ENCODE results near the gene IQGAP3. TPM values are rescaled to one million over a fixed set of nuclear protein-coding genes. Genes with fewer than 3 reads are reported as not detected.

The IQGAP3 gene
- polyA plus RNA-seq, 1 experiment, result 28.1 TPM

DNA sequence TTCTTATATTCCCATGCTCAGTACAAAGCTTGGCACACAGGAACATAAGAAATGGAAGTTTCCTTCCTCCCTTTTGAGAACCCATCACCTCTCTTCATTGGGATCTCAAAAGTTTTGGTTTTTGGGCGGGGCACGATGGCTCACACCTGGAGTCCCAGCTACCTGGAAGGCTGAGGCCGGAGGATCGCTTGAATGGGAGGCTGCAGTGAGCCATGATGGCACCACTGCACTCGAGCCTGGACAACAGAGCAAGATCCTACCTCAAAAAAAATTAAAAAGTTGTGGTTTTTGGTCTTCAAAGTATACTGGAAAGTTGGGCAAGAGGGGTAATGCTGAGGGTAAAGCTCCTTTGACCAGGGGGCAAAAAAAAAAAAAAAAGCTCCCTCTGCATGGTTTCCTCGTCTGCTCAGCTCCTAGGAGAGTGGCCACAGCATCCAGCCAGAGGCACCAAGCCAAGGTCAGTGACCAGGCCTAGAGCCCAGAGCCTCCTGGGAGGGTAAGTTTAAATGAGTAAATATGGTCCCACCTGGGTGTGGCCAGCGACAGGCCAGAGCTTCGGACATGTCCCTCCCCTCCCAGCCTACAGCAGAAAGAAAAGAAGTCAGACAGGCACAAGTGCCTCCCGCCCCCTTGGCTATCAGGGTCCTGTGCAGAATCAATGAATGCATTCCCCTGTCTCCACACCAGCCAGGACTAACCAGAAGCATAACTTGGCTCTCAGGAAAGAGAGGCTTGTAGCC, 76.8 kb downstream of the IQGAP3 start:
- Histone ChIP-seq H3K27me3 (ENCODE audit: control insufficient read depth, insufficient read depth, low read length) (no peaks in the 10 kb centered on the region), H3K4me3 (ENCODE audit: low read depth, low read length) (no peak overlapping the region), H3K36me3 (ENCODE audit: control insufficient read depth, insufficient read depth, low read length) (peaks cover 5% of the 10 kb centered on the region)
- ChIA-PET CTCF (interaction anchor here (1.9 kb wide), 1 partner anchor 15 kb away, joined by 8 read pairs; no protein-coding TSS in a partner anchor), POLR2A (no interaction called here)
- TF ChIP-seq, protein P1, sequence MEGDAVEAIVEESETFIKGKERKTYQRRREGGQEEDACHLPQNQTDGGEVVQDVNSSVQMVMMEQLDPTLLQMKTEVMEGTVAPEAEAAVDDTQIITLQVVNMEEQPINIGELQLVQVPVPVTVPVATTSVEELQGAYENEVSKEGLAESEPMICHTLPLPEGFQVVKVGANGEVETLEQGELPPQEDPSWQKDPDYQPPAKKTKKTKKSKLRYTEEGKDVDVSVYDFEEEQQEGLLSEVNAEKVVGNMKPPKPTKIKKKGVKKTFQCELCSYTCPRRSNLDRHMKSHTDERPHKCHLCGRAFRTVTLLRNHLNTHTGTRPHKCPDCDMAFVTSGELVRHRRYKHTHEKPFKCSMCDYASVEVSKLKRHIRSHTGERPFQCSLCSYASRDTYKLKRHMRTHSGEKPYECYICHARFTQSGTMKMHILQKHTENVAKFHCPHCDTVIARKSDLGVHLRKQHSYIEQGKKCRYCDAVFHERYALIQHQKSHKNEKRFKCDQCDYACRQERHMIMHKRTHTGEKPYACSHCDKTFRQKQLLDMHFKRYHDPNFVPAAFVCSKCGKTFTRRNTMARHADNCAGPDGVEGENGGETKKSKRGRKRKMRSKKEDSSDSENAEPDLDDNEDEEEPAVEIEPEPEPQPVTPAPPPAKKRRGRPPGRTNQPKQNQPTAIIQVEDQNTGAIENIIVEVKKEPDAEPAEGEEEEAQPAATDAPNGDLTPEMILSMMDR (IDR thresholded peaks at IDR 0.05; ENCODE audit: insufficient read depth, low read depth, low read length), result no peak
- no peak for DNase-seq (ENCODE audit: low read depth)

DNA sequence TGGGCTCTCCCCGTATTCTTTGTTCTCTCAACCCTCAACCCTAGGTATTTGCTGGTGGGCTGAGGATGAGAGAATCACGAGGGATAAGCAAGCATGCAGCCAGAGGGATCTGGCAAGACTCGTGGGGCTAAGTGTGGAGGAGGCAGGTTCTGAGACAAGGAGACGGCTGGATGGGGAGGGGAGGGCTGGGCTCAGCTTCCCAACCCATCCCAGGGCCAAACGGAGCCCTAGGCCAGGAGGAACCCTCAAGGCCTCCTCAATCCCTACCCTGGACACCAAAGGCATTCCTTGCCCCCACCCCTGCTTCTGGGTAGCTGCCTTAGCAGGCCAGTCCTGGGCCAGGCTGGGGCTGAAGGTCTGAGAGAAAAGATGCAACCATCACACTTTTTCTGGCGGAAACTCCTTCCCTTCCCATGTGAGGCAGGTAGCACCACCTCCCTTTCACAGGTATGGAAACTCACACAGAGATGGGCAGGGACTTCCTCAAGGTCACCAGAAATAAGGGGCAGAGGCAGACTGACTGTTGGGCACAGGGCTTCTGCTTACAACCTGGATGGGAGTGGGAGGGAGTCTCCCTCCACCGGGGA, 78.0 kb downstream of the IQGAP3 start:
- ChIA-PET CTCF (no interaction called here), POLR2A (no interaction called here)
- TF ChIP-seq, protein P1 (IDR thresholded peaks at IDR 0.05; ENCODE audit: insufficient read depth, low read depth, low read length), result no peak
- Histone ChIP-seq H3K4me3 (ENCODE audit: low read depth, low read length) (no peak overlapping the region), H3K27me3 (ENCODE audit: control insufficient read depth, insufficient read depth, low read length) (no peaks in the 10 kb centered on the region), H3K36me3 (ENCODE audit: control insufficient read depth, insufficient read depth, low read length) (peaks cover 5% of the 10 kb centered on the region)
- DNase-seq (ENCODE audit: low read depth), result no peak

DNA sequence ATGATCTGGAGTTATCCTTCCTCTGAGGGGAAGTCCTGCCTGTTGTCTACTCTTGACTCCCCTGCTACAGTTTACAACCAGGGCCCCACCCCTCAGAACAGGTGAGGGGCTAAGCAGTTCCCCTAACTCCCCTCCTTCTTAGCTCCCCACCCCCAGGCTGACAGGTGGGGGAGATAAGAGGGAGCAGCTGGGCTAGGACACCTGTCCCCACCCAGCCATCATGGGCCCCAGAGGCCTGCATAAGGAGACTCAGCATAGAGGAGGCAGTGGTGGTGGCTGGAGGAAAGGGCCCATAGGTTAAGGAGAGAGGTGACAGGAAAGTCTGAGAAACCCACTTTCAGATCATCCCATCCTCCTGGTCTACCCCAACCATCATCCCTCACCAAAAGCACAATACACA, 78.6 kb downstream of the IQGAP3 start:
- CTCF ChIA-PET, result no interaction called here
- POLR2A ChIA-PET, result no interaction called here
- no peak for DNase-seq (ENCODE audit: low read depth)
- Histone ChIP-seq H3K36me3 (ENCODE audit: control insufficient read depth, insufficient read depth, low read length) (peaks cover 5% of the 10 kb centered on the region), H3K4me3 (ENCODE audit: low read depth, low read length) (no peak overlapping the region), H3K27me3 (ENCODE audit: control insufficient read depth, insufficient read depth, low read length) (no peaks in the 10 kb centered on the region)
- TF ChIP-seq, protein P1 (IDR thresholded peaks at IDR 0.05; ENCODE audit: insufficient read depth, low read depth, low read length), result no peak

DNA sequence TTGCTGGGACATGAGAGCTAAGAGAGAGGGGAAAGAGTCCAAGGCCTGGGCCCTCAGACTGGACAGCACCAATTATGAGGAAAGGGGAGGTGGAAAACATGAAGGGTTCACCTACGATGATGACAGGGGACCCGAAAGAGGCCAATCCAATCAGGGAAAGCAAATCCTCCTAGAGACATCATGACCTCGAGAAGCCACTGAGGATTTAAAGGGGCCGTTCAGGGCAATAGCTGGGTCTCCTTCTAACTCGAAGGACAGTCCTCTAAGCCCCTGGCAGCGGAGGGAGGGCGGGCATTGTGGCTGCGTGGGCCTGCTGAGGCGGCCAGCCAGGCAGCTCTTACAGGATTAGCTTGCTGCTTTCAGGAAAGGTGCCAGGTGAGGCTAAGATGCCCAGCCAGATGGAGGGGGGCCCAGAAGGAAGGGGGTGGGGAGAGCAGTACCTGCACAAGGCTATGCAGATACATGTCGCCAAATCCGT, 79.2 kb downstream of the IQGAP3 start:
- H3K36me3 ChIP-seq (ENCODE audit: control insufficient read depth, insufficient read depth, low read length), result peaks cover 5% of the 10 kb centered on the region
- CTCF ChIA-PET, result interaction anchor here (4.2 kb wide), 1 partner anchor 12 kb away, joined by 31 read pairs; no protein-coding TSS in a partner anchor
- TF ChIP-seq, protein P1 (IDR thresholded peaks at IDR 0.05; ENCODE audit: insufficient read depth, low read depth, low read length), result no peak
- no peak overlapping the region for H3K4me3 ChIP-seq (ENCODE audit: low read depth, low read length)
- POLR2A ChIA-PET, result no interaction called here
- no peak for DNase-seq (ENCODE audit: low read depth)
- H3K27me3 ChIP-seq (ENCODE audit: control insufficient read depth, insufficient read depth, low read length), result no peaks in the 10 kb centered on the region

DNA sequence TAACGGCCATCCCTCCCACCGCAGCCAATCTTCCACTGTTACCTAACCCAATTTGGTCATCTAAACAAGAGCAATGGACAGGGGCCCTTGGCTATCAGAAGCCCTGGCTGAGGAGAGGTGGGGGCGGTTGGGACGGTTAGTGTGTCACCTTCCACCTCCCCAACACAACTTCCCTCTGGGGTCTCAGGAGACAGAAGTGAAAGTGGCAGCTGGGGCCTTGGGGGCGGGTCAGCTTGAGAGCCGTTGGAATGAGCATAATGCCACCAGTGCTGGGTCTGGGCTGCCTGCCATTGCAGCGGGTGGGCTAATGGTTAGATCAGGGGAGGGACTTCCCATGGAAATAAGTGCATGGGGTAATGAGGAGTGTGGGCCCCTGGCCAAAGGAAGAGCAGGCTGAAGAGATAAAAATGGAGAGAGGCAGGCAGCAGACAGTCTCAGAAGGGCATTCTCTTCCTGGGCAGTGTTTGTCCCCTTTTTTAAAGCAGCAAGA, 79.7 kb downstream of the IQGAP3 start:
- POLR2A ChIA-PET, result no interaction called here
- CTCF ChIA-PET, result interaction anchor here (4.2 to 4.6 kb wide), 2 partner anchors 8 to 11 kb away, joined by 29 to 31 read pairs; partner anchors contain the start of gene MEF2D
- no peak overlapping the region for H3K4me3 ChIP-seq (ENCODE audit: low read depth, low read length)
- TF ChIP-seq, protein P1 (IDR thresholded peaks at IDR 0.05; ENCODE audit: insufficient read depth, low read depth, low read length), result no peak
- no peaks in the 10 kb centered on the region for H3K27me3 ChIP-seq (ENCODE audit: control insufficient read depth, insufficient read depth, low read length)
- peaks cover 5% of the 10 kb centered on the region for H3K36me3 ChIP-seq (ENCODE audit: control insufficient read depth, insufficient read depth, low read length)
- no peak for DNase-seq (ENCODE audit: low read depth)
